Activated CD8-positive, alpha-beta memory T cell treated with anti-CD3 and anti-CD28 coated beads, Interleukin-2, amount 10 ng/mL, durations not matched to agents 7 days and 5 days (primary cell): ENCODE results near the gene NYAP2. TPM values are rescaled to one million over a fixed set of nuclear protein-coding genes. Genes with fewer than 3 reads are reported as not detected.

Source experiments
- ATAC-seq: fragments of 150-1000 bp; cut with Tn5 transposase; one replicate; pipeline ENCODE4 v1.10.0; 2021; ENCODE audit warnings: moderate library complexity
- CTCF ChIA-PET: fragments of 350-600 bp; sonication (Branson Sonifier 250); formaldehyde crosslinking; loops from one replicate; lab custom pipeline; 2021; ENCODE audit warnings: antibody characterized with exemption; lab: Charles Lee
- DNase-seq: peaks from one replicate; pipeline ENCODE4 v3.0.0-alpha.2; 2020
- H3K27ac Mint-ChIP-seq: one replicate; pipeline ENCODE4 v1.8.0; 2021; ENCODE audit warnings: mild to moderate bottlenecking, mixed read lengths
- H3K27me3 Mint-ChIP-seq: one replicate; pipeline ENCODE4 v1.8.0; 2021; ENCODE audit warnings: mixed read lengths
- H3K36me3 Mint-ChIP-seq: one replicate; pipeline ENCODE4 v1.8.0; 2021; ENCODE audit warnings: mild to moderate bottlenecking, mixed read lengths
- H3K4me1 Mint-ChIP-seq: one replicate; pipeline ENCODE4 v1.8.0; 2021; ENCODE audit warnings: mixed read lengths
- H3K4me3 Mint-ChIP-seq: one replicate; pipeline ENCODE4 v1.8.0; 2021; ENCODE audit warnings: mild to moderate bottlenecking, moderate library complexity, mixed read lengths
- H3K9me3 Mint-ChIP-seq: one replicate; pipeline ENCODE4 v1.8.0; 2022; ENCODE audit warnings: low read depth, mixed read lengths
- total RNA-seq, 2 experiments: library from RNA; stranded (reverse); gene quantifications; one replicate each; pipeline ENCODE4 v1.2.3, GENCODE V29; 2021

NYAP2 gene
- total RNA-seq, 2 experiments from 2014 or later: not detected

- no peaks in the 10 kb centered on the region for H3K4me1 Mint-ChIP-seq
- H3K27ac Mint-ChIP-seq: no peak overlapping the region
- no peaks in the 10 kb centered on the region for H3K36me3 Mint-ChIP-seq
- H3K27me3 Mint-ChIP-seq: peaks cover 18% of the 10 kb centered on the region
- no peak for ATAC-seq
- peaks cover 1% of the 10 kb centered on the region for H3K9me3 Mint-ChIP-seq
- DNase-seq: no peak
- CTCF ChIA-PET: interaction anchor here (1.4 kb wide), 1 partner anchor 10 kb away, joined by 4 read pairs; no protein-coding TSS in a partner anchor
- no peak overlapping the region for H3K4me3 Mint-ChIP-seq
Measured at GRCh38 chr2:225566798-225567197, 167.3 kb downstream of the NYAP2 start.

DNA sequence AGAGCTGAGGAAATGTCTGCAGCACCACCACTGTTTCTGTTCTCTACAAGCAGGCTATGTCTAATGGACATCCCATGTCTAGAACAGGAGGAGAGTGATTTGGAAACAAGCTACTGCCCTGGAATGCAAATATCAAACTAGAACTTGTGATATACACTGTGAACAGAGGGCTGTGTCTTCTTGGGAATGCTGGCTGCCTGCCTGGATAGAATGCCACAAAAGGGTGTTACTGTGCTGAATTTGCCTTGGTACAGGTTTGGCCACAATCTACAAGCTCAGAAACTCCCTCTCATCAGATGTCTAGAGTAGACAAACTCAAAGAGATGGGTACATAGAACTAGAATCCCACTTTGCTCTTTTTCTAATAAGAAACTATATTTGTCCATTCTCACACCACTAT, 170.5 kb downstream of the NYAP2 start:
- DNase-seq: no peak
- CTCF ChIA-PET: no interaction called here
- Mint-ChIP-seq H3K36me3 (no peaks in the 10 kb centered on the region), H3K4me3 (no peak overlapping the region), H3K27ac (no peak overlapping the region), H3K4me1 (no peaks in the 10 kb centered on the region), H3K27me3 (peaks cover 11% of the 10 kb centered on the region), H3K9me3 (peaks cover 4% of the 10 kb centered on the region)
- ATAC-seq: no peak

DNA sequence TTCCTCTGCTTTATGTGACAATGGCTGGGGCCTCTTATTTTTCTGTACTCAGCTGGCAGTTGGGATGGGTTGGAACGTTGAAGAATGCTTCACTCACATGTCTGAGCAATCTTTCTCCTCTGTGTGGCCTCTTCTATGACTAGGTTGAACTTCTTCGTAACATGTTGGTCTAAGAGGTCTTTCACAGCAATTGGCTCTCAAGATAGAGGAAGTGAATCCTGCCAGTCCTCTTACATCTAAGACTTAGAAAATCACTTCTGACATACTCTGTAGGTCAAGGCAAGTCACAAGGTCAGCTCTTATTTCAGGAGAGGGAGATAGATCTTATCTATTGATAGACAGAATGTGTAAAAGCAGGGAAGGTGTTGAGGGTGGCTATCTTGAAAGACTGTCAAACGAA, 174.1 kb downstream of the NYAP2 start:
- ATAC-seq (no peak), DNase-seq (no peak)
- H3K27ac Mint-ChIP-seq: no peak overlapping the region
- H3K4me1 Mint-ChIP-seq: no peaks in the 10 kb centered on the region
- H3K36me3 Mint-ChIP-seq: no peaks in the 10 kb centered on the region
- no peak overlapping the region for H3K4me3 Mint-ChIP-seq
- H3K27me3 Mint-ChIP-seq: no peaks in the 10 kb centered on the region
- CTCF ChIA-PET: no interaction called here
- peaks cover 4% of the 10 kb centered on the region for H3K9me3 Mint-ChIP-seq

- Mint-ChIP-seq H3K27me3 (no peaks in the 10 kb centered on the region), H3K4me1 (no peaks in the 10 kb centered on the region), H3K36me3 (no peaks in the 10 kb centered on the region), H3K27ac (no peak overlapping the region), H3K4me3 (no peak overlapping the region), H3K9me3 (peaks cover 4% of the 10 kb centered on the region)
- ATAC-seq (no peak), DNase-seq (no peak)
- CTCF ChIA-PET: no interaction called here
Measured at GRCh38 chr2:225574582-225575138, 175.2 kb downstream of the NYAP2 start.

DNA sequence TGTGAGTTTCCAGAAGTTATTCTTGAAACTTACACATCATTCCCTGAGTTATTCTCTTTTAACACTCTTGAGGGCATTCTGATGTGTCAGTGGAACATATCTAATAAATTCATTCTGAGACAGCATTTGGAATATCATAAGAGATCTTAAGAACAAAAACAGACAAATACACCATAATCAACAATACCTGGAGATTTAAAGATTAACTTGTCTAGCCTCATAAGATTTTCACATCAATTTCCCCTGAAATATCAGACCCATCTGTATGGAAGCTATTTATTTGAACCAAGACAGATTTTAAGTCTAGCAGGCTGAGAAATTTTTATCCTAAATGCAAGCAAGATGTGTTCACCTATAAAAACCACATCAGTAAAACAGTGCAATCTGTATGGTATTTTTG, 181.6 kb downstream of the NYAP2 start:
- H3K27ac Mint-ChIP-seq: no peak overlapping the region
- DNase-seq: no peak
- H3K4me3 Mint-ChIP-seq: no peak overlapping the region
- no peak for ATAC-seq
- H3K4me1 Mint-ChIP-seq: no peaks in the 10 kb centered on the region
- CTCF ChIA-PET: no interaction called here
- no peaks in the 10 kb centered on the region for H3K9me3 Mint-ChIP-seq
- H3K36me3 Mint-ChIP-seq: no peaks in the 10 kb centered on the region
- no peaks in the 10 kb centered on the region for H3K27me3 Mint-ChIP-seq

DNA sequence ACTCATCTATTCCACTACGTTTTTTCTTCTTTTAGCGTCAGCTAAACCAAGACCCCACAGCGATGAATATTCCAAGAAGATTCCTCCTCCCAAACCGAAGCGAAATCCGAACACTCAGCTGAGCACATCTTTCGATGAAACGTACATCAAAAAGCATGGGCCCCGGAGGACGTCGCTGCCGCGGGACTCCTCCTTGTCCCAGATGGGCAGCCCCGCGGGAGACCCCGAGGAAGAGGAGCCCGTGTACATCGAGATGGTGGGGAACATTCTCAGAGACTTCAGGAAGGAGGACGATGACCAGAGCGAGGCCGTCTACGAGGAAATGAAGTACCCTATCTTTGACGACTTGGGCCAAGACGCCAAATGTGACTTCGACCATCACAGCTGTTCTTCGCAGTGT, 182.4 kb downstream of the NYAP2 start:
- H3K36me3 Mint-ChIP-seq: no peaks in the 10 kb centered on the region
- peaks cover 2% of the 10 kb centered on the region for H3K27me3 Mint-ChIP-seq
- no peak overlapping the region for H3K27ac Mint-ChIP-seq
- CTCF ChIA-PET: no interaction called here
- no peak overlapping the region for H3K4me3 Mint-ChIP-seq
- no peak for DNase-seq
- H3K4me1 Mint-ChIP-seq: no peaks in the 10 kb centered on the region
- ATAC-seq: no peak
- H3K9me3 Mint-ChIP-seq: no peaks in the 10 kb centered on the region

GRCh38 chr2:225582355-225583116, 183.0 kb downstream of the NYAP2 start:
- CTCF ChIA-PET: no interaction called here
- H3K4me1 Mint-ChIP-seq: no peaks in the 10 kb centered on the region
- no peak overlapping the region for H3K27ac Mint-ChIP-seq
- DNase-seq (no peak), ATAC-seq (no peak)
- H3K36me3 Mint-ChIP-seq: no peaks in the 10 kb centered on the region
- H3K27me3 Mint-ChIP-seq: peaks cover 4% of the 10 kb centered on the region
- H3K9me3 Mint-ChIP-seq: no peaks in the 10 kb centered on the region
- H3K4me3 Mint-ChIP-seq: no peak overlapping the region

DNA sequence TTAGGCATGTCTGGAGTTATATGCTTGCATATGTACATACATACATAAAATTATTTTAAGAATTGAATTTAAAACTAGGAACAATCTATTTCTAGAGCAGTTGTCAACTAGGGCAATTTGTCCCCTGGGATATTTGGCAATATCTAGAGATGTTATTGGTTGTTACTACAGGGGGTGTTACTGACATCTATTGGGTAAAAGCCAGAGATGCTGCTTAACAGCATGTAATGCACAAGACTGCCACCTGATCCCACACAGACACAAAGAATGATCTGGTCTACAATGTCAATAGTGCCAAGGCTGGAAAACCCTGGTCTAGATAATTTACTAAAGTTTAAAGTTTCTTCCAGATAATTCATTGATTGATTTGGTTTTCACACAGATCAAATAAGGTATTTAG, 185.3 kb downstream of the NYAP2 start:
- no peaks in the 10 kb centered on the region for H3K9me3 Mint-ChIP-seq
- CTCF ChIA-PET: no interaction called here
- H3K4me3 Mint-ChIP-seq: no peak overlapping the region
- no peaks in the 10 kb centered on the region for H3K4me1 Mint-ChIP-seq
- H3K36me3 Mint-ChIP-seq: no peaks in the 10 kb centered on the region
- ATAC-seq (no peak), DNase-seq (no peak)
- H3K27ac Mint-ChIP-seq: no peak overlapping the region
- H3K27me3 Mint-ChIP-seq: peaks cover 4% of the 10 kb centered on the region

GRCh38 chr2:225590932-225591331, 191.4 kb downstream of the NYAP2 start:
- no peak overlapping the region for H3K27ac Mint-ChIP-seq
- peaks cover 10% of the 10 kb centered on the region for H3K27me3 Mint-ChIP-seq
- no peak for ATAC-seq
- H3K36me3 Mint-ChIP-seq: no peaks in the 10 kb centered on the region
- H3K4me1 Mint-ChIP-seq: no peaks in the 10 kb centered on the region
- no peak for DNase-seq
- no peaks in the 10 kb centered on the region for H3K9me3 Mint-ChIP-seq
- no peak overlapping the region for H3K4me3 Mint-ChIP-seq
- CTCF ChIA-PET: no interaction called here

- CTCF ChIA-PET: no interaction called here
- Mint-ChIP-seq H3K4me1 (no peaks in the 10 kb centered on the region), H3K27ac (no peak overlapping the region), H3K27me3 (peaks cover 6% of the 10 kb centered on the region), H3K36me3 (no peaks in the 10 kb centered on the region), H3K9me3 (no peaks in the 10 kb centered on the region), H3K4me3 (no peak overlapping the region)
- DNase-seq (no peak), ATAC-seq (no peak)
Measured at GRCh38 chr2:225597911-225598310, 198.4 kb downstream of the NYAP2 start.

DNA sequence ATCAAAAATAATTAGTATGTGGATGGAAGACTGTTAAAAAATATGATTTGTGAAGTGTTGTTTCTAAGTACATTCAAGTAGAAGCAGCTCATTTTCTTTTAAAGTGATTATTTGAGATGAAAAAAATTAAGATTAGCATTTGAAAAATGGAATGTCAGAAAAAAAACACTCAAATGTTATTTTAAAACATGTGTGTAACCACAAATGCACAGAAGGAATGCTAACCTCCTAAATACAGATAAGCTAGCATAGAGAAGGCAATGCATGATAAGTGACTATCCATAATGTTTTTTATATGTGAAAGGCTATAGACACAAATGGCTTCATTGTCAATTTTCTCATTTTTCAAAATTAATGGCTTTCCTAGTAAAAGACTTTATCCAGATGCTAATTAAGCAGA, 198.9 kb downstream of the NYAP2 start:
- H3K27ac Mint-ChIP-seq: no peak overlapping the region
- peaks cover 3% of the 10 kb centered on the region for H3K27me3 Mint-ChIP-seq
- ATAC-seq (no peak), DNase-seq (no peak)
- no peaks in the 10 kb centered on the region for H3K36me3 Mint-ChIP-seq
- no peaks in the 10 kb centered on the region for H3K4me1 Mint-ChIP-seq
- CTCF ChIA-PET: no interaction called here
- H3K9me3 Mint-ChIP-seq: no peaks in the 10 kb centered on the region
- H3K4me3 Mint-ChIP-seq: no peak overlapping the region

- no peak overlapping the region for H3K4me3 Mint-ChIP-seq
- no peak for ATAC-seq
- no peak overlapping the region for H3K27ac Mint-ChIP-seq
- H3K9me3 Mint-ChIP-seq: no peaks in the 10 kb centered on the region
- H3K36me3 Mint-ChIP-seq: no peaks in the 10 kb centered on the region
- no peaks in the 10 kb centered on the region for H3K4me1 Mint-ChIP-seq
- H3K27me3 Mint-ChIP-seq: no peaks in the 10 kb centered on the region
- CTCF ChIA-PET: no interaction called here
- DNase-seq: no peak
Measured at GRCh38 chr2:225598897-225599296, 199.4 kb downstream of the NYAP2 start.

DNA sequence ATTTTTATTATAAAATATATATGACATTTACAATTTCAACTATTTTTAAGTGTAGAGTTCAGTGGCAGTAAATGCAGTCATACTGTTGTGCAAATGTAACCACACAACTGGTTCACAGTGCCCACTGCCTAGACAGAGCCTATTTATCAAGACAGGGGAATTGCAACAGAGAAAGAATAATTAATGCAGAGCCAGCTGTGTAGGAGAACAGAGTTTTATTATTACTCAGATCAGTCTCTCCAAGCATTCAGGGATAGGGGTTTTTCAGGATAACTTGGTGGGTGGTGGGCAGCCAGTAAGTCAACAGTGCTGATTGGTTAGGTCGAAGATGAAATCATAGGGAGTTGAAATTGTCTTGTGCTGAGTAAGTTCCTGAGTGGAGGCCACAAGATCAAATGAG, 200.3 kb downstream of the NYAP2 start:
- Mint-ChIP-seq H3K4me1 (no peaks in the 10 kb centered on the region), H3K9me3 (no peaks in the 10 kb centered on the region), H3K36me3 (no peaks in the 10 kb centered on the region), H3K27ac (no peak overlapping the region), H3K27me3 (no peaks in the 10 kb centered on the region), H3K4me3 (no peak overlapping the region)
- ATAC-seq: no peak
- no peak for DNase-seq
- CTCF ChIA-PET: no interaction called here

- Mint-ChIP-seq H3K4me1 (no peaks in the 10 kb centered on the region), H3K27me3 (no peaks in the 10 kb centered on the region), H3K36me3 (no peaks in the 10 kb centered on the region), H3K9me3 (no peaks in the 10 kb centered on the region), H3K27ac (no peak overlapping the region), H3K4me3 (no peak overlapping the region)
- DNase-seq (no peak), ATAC-seq (no peak)
- CTCF ChIA-PET: no interaction called here
Measured at GRCh38 chr2:225600444-225600843, 200.9 kb downstream of the NYAP2 start.
